ENCODE measurements around the gene AFG3L2.
"Not testable (repeated sequence)": the region's sequence is repeated elsewhere in the genome, so short reads cannot be mapped to it uniquely, and the experiment has no call there.

The AFG3L2 gene

DNA sequence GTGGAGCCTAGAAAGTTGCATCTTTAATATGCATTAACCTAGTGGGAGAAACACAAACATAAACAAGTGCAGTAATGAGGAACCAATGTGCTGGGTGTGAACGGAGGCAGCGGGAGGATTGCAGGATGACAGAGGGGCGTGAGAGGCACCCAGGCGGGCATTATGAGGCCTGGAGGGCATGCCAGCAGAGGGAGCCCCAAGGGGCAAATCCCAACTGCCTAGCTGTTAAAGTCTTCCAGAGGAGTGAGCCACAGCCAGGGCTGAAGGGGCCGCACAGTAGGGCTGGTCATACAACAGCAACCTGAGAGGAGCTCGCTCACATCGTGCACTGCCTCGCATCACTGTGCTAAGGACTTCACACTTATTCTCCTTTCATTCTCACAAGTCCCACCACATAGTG is 17.4 kb upstream of the AFG3L2 start:
- DNase-seq, result no peak

DNA sequence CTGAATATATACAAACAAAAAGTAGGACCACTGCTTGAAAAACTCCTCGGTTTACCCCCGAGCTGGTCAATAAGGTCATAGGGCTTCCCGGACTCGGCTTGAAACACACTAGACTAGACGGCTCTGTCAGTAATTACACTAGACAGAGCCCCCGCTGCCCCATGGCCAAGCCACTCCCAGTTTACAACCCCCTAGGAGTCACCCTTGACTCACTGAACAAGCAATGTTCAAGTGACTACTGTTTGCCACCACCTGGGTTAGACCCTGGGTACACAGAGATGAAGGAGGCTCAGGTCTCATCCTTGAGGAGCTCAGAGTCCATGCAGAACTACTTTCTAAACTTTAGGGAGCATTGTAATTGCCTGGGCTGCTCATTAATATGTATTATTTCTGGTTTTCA is 17.0 kb upstream of the AFG3L2 start:
- no peak for DNase-seq

DNA sequence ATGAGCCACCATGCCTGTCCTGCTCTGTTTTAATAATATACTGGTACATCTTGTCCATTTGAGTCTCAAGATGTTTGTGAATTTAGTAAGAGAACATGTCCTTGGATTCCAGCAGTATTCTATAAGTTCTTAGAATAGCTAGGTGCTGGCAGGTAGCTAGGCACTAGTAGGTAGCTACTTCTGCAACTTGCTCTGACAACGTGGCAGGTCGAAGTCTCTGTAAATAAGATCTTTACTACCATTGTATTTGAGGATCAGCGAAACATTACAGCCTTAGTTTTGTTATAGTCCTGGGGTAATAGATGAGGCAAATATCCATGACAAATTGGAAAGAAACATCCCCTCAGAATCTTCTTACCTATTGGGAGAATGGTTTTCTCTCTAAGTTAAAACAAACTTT is 16.5 kb upstream of the AFG3L2 start:
- no peak for DNase-seq

DNA sequence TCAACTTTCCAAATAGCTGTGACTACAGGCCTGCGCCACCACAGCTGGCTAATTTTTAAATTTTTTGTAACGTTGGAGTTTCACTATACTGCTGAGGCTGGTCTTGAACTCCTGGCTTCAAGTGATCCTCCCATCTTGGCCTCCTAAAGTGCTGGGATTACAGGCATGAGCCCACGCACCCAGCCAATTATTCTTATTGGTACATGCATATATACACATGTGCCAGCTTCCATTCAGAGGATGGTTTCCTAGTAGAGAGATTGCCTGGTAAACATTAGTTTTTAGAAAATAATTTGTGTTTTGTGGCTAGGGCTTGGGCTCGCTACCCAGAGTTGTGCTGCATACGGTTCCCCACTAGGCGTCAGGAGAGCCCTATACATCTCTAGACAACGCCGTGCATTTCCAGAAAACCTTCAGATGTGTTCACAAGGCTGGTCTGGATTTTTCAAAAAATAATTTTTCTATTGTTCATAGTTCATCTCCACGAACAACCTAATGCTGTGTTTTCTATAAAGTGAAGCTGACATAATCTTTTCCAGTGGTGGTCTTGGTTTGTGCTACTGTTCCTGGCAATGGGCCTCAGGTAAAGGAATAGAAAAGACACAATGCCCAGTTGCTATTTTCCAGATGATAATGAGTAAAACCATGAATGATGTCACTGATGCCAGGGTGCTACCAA is 14.6 kb upstream of the AFG3L2 start:
- DNase-seq, result peak; percentile 72

DNA sequence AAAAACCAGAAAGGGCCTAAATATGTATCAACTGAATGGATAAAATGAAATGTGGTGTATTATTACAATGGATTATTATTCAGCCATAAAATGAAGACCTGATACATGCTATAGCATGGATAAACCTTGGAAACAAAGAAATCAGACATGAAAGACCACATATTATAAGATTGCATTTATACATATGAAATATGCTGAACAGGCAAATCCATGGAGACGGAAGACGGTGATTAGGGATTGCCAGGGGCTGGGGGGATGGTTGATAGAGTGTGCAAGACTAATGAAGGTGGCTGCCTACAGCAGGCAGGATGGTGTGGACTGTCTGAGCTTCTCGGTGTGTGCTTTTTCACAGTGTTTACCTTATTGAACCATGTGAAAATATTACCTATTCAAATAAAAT is 11.4 kb upstream of the AFG3L2 start:
- DNase-seq, result no peak

DNA sequence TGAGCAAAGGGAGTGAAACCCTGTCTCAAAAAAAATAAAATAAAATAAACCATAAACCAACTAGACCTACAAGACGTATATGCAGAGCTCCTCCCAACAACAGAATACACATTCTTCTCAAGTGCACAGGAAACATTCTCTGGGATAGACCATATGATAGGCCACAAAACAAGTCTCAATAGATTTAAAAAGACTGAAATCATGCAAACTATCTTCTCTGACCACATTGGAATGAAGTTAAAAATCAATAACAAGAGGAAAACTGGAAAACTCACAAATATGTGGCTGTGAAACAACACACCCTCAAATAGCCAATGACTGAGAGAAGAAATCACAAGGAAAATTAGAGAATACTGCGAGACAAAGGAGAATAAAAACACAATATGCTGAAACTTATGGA is 7.2 kb upstream of the AFG3L2 start:
- DNase-seq, result no peak

DNA sequence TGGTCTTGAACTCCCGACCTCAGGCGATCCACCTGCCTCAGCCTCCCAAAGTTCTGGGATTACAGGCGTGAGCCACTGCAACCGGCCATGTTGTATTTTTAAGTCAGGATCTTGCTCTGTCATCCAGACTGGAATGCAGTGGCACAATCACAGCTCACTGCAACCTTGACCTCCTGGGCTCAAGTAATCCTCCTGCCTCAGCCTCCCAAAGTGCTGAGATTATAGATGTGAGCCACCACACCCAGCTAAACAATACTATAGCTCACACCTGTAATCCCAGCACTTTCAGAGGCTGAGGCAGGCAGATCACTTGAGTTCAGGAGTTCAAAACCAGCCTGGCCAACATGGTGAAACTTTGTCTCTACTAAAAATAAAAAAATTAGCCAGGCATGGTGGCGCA is 6.7 kb upstream of the AFG3L2 start:
- not testable (repeated sequence) for DNase-seq

DNA sequence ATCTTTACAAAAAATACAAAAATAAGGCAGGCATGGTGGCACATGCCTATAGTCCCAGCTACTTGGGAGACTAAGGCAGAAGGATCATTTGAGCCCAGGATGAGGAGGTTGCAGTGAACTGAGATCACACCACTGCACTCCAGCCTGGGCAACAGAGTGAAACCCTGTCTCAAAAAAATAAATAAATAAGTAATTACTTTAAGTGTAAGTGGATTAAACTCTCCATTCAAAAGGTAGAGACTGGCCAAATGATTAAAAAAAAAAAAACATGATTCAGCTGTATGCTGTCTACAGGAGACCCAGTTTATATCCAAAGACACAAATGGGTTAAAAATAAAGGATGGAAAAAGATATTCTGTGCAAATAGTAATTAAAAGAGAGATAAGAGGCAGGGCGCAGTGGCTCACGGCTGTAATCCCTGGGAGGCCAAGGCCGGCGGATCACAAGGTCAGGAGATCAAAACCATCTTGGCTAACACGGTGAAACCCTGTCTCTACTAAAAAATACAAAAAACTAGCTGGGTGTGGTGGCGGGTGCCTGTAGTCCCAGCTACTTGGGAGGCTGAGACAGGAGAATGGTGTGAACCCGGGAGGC is 5.3 kb upstream of the AFG3L2 start:
- DNase-seq, result not testable (repeated sequence)

DNA sequence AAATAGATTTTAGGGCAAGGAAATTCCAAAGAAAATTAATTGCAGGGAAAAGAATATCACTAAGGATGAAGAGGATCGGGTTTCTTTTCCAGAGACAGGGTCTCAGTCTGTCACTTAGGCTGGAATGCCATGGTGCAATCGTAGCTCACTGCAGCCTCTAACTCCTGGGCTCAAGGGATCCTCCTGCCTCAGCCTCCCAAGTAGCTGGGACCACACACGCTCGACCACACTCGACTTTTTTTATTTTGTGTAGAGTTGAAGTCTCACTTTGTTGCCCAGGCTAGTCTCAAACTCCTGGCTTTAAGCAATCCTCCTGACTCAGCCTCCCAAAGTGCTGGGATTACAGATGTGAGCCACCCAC is 1.2 kb upstream of the AFG3L2 start:
- not testable (repeated sequence) for DNase-seq

DNA sequence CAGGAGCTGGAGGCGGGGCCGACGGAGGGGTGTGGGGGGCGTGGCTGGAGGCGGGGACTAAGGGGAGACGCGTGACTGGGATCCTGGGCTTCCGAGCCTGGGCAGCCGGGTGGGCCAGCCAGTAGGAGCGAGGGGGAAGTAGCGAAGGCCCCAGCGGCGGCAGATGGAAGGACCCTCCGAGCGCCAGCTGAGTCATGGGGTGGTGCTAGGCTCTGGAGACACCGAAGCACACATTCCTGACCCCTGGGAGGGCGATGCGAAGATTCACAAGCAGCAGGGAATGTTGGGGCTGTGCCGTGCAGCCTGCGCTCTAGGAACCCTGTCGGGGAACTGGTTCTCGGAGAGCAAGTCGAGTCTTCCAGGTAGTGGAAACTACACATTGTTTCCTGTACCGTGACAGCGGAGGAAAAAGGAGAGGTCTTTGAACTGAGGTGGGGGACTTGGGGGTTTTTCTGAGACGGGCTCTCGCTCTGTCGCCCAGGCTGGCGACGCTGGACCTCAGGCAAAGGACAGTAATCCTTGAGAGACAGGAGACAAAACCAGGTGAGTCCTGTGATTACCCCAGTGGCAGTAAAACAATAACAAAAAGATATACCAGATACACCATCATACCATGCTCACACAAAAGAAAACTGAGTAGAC is 650 bp upstream of the AFG3L2 start:
- no peak for DNase-seq

DNA sequence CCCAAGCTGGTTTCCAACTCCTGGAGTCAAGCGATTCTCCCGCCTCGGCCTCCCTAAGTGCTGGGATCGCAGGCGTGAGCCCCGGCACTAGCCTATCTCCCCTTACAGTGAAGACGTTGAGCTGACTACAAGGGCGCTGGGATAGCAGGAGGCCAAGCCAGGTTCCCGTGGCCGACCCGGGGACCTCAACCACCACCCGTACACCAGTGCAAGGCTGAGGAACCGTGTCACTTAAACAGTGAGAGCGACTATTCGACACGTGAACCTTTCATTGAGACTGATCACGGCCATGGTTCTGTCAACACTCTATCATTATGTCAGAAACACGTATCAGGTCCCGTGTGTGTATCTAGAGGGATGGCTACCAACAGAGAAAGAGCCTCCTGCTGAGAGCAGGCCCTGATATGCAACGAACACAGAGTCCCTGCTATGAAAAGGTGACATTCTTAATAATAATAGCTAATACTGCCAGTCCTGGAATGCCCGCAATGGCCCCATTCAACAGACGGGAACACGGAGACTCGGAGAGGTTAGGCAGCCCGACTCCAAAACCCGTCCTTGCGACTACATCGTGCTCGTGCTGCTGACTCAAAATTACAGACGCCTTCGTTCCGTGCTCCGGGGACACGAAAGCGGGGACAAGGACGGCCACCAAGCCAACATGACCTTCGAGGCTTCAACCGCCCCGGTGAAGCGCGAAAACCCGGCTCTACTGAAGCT is 833 bp downstream of the AFG3L2 start:
- DNase-seq, result peak; percentile 35

DNA sequence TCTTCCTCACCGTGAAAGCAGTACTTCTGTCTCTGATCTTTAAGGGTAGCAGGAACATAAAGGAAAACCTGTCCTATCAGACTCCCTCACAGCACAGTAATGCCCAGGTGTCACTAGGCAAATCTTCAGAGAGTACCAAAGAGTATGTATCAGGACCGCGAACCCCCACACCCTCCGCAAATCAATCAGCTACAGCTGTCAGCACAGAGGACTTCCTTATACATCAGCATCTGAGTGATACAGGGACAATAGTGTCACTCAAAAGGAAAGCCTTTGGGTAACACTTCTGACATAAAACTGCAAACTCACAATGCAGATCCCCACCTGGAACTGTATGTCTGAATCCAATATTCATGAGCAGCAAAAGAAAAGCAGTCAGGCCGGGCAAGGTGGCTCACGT is 2.6 kb downstream of the AFG3L2 start:
- DNase-seq, result no peak

DNA sequence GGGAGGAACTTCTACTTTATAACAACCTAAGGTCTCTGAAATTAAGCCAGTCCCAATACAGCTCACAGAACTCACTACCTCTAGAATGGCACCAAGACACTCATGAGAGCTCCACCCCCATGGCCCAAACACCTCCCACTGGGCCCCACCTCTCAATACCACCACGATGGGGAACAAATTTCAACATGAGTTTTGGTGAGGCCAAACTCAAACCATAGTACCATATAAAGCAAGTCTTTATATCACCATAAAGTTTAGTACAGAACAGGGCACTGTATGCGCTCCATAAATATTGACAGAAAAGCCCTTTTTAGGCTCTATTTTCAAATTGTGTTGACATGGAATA is 3.3 kb downstream of the AFG3L2 start:
- no peak for DNase-seq

DNA sequence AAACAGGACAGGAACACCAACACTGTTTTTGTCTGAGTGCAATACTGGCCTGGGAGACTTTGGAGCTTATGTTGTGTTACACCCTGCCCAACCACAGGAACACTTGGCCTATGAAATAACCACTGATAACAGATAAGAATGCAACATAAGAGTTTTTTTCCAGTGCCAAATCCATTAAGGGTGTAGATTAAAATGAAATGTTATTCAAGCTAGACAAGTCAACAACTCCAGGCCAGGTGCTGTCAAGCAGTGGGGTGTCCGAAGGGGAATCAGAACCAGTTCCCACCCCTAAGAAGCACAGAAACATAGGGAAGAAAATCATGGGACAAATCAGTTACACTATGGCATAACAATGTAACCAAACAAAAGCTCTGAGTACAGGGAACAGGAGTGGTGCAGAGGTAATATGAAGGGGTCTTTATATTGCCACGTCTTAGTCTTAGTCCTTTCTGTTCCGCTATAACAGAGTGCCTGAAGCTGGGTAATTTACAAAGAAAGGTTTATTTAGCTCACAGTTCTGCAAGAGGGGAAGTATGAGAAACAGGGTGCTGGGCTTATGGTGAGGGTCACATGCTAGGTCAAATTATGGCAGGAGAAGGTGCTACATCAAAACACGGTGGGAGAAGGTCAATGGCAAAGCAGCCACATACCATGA is 3.8 kb downstream of the AFG3L2 start:
- no peak for DNase-seq

DNA sequence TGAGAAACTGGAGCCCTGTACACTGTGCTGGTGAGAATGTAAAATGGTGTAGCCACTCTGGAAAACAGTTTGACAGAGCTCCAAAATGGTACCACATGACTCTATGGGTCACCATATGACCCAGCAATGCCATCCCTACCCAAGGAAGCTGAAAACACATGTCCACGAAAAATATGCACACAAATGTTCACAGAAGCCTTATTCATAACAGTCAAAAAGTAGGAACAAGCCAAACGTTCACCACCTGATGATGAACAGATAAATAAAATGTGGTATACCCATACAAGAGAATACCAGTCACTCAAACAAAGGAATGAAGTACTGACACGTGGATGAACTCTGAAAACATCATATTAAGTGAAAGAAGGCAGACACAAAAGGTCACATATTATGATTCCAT is 4.6 kb downstream of the AFG3L2 start:
- no peak for DNase-seq

DNA sequence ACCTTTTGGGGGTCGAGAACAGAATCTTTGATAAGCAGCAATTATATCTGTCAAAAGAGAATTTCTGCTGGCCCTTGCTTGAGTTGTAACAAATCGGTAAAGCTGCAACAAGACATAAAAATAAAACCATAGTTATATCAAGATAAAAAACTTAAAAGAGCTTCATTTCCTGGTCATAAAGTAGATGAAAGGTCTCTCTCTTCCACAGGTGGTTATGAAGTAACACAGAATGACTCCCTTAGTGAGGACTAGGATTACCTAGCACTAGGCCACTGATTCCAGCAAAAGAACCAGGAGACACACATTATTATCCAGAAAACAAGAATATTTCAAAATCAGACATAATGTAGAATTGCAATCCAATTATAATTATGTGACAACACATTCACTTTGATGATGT is 5.4 kb downstream of the AFG3L2 start:
- DNase-seq, result no peak

DNA sequence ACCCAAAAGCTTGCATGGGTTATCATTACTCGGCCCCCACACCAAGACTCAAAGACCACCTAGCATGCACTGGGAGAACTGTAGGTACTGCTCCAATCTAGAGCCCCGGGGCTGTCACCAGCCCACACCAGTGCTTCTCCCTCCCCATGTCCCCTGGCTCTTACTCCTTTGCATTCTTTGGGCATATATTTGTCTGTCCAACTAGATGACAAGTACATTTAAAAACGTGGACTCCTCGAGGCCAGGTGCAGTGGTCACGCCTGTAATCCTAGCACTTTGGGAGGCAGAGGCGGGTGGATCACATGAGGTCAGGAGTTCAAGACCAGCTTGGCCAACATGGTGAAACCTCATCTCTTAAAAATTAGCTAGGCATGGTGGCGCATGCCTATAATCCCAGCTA is 7.8 kb downstream of the AFG3L2 start:
- no peak for DNase-seq

DNA sequence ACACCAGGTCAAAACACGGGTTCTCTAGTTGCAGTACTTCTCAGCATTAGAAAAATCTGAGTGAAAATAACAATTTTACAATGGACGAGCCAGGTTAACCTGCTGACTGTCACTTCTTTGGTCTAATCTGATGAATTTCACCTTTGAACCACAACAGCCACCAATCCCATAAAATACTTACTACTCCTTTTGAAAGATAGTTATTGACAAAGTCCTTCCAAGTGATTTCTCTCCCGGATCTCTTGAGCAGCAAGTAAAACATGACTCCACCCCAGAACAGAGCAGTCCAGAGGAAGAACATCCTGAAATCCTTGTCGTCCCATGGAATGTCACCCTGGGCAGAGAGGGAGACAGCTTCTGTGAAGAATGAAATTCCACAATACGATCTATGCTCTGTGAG is 10.2 kb downstream of the AFG3L2 start:
- DNase-seq, result no peak

DNA sequence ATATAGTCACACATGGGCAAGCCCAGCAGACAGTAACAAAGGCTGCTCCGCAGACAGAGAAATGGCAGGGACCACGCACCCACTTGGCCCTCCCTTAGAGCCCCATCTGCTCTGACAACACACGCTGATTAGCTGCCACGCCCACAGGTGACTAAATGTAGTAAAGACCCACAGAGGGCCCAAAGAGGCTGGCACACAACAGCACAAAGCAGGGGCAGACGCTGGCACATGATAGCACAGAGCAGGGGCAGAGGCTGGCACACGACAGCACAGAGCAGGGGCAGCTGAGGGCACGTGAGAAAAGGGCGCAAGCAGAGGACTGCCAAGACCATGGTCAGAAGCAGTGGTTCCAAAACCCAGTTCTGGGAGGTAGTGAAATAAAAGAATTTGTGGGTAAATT is 10.6 kb downstream of the AFG3L2 start:
- DNase-seq, result no peak

DNA sequence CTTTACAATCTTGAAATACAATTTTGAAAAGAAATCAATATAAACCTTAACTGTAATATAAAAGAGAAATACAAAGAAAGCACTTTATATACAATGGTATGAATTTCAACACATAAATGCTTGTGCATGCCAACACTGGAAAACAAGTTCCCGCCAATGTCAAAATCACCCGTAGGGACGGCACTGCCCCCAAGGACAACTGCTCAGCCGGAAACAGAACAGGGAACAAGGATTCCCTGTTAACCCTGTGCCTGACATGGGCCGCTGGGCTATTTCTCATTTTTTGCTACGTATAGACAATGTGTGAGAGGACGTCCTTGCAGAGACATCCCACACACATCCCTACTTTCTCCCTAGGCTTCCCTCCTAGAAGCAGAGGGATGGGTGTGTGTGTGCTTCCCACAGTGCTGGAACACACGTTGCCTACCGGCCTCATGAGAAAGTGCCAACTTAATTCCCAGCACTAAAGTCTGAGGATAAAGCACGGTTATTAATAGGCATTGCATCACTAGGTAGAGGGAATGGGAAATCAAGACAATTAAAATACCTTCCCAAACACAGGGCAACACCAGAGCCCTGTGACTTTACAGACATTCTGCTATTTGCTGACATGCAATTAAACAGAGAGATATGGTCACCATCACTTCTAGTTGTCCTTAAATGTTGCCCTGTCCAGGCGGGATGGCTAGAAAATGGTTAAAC is 14.4 kb downstream of the AFG3L2 start:
- no peak for DNase-seq

DNA sequence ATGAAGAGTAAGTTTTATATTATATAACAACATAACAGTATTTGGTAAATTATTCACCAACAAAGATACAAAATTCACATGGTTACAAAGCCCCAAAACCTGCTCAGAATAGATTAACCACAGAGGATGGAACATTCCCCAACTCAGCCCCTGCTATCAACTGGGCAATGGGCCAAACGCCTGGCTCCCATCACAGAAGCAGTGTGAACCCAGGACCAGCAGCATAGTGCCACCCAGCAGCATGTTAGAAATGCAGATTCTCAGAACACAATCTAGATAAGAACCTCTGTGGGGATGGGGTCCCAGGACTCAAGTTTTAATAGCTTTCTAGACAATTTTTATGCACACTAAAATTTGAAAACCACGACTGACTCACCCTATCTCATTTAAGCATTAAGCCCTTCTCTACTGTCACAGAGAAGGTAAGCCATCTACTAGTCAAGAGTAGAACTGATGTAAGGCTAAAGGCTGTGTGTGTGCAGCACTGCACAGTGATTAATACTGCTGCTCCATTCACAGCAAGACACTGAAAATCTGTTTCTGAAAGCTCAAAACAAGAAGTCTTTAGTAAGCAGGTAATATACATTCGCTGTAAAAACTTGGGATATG is 15.2 kb downstream of the AFG3L2 start:
- no peak for DNase-seq

DNA sequence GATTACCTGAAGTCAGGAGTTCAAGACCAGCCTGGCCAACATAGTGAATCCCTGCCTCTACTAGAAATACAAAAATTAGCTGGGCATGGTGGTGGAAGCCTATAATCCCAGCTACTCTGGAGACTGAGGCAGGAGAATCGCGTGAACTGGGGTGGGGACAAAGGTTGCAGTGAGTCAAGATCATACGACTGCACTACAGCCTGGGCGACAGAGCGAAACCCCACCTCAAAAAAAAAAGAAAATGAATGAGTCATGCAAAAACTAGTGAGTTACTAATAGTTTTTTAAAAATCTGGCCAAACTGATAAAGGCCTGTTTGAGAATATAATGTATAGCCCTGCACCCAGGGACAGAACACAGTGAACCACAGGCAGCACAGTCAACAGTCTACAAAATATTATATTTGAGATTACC is 17.5 kb downstream of the AFG3L2 start:
- no peak for DNase-seq

DNA sequence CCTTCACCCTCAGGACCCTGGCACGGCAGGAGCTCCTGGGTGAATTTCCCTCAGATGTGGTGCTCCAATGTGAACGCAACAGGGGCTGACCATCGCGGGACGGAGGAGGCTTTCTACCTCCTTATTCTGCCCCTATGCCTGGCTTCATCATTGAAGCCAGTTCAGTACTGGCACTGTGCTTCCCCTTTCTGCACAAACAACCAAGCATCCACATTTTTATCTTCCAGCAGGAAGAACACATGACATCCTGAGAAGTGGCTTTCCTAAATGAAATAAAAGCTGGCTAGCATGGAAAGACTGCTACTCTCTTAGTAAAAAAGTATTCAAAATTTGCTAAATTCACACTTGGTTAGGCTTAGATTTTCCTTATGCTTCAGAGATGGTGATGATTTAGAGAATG is 24.8 kb downstream of the AFG3L2 start:
- no peak for DNase-seq

All from right hindlimb (tissue), 1 donor.